Mesenchymal stem cell (in vitro differentiated cells and primary cell): ENCODE measurements around the gene LRIT3.

Experiments used
- DNase-seq: peaks from one replicate; pipeline ENCODE4 v3.0.0-alpha.2; 2013
- H2AFZ ChIP-seq: one replicate; pipeline ENCODE4 v1.6.1; 2013; ENCODE audit warnings: low read depth, mild to moderate bottlenecking, control low read depth, inconsistent platforms, low read length, moderate library complexity
- H2AK5ac ChIP-seq: 2 replicates; pipeline ENCODE4 v1.6.1; 2013; ENCODE audit warnings: low read length, moderate library complexity, mild to moderate bottlenecking, inconsistent platforms; ENCODE audit not compliant: severe bottlenecking
- H2BK120ac ChIP-seq: one replicate; pipeline ENCODE4 v1.6.1; 2013; ENCODE audit warnings: low read depth, mild to moderate bottlenecking, inconsistent platforms, low read length, moderate library complexity
- H2BK12ac ChIP-seq, 2 experiments: one replicate each; pipeline ENCODE4 v1.6.1; 2013; ENCODE audit warnings: inconsistent platforms in 2 of 2, low read length in 2 of 2, mild to moderate bottlenecking in 2 of 2, moderate library complexity in 2 of 2, control low read depth in 1 of 2
- H2BK15ac ChIP-seq: one replicate; pipeline ENCODE4 v1.6.1; 2013; ENCODE audit warnings: mild to moderate bottlenecking, low read depth, inconsistent platforms; ENCODE audit not compliant: poor library complexity, severe bottlenecking
- H2BK5ac ChIP-seq: 2 replicates; pipeline ENCODE4 v1.6.1; 2013; ENCODE audit warnings: low read depth, mild to moderate bottlenecking, low read length, control low read depth, inconsistent platforms; ENCODE audit not compliant: poor library complexity, severe bottlenecking
- H3K14ac ChIP-seq, 2 experiments: one replicate each; pipeline ENCODE4 v1.6.1; 2013; ENCODE audit warnings: inconsistent platforms in 2 of 2, low read length in 2 of 2, control low read depth in 1 of 2, mild to moderate bottlenecking in 1 of 2, moderate library complexity in 1 of 2
- H3K18ac ChIP-seq, 2 experiments: one replicate each; pipeline ENCODE4 v1.6.1; 2013; ENCODE audit warnings: inconsistent platforms in 2 of 2, low read length in 2 of 2, control low read depth in 1 of 2, low read depth in 1 of 2, mild to moderate bottlenecking in 1 of 2
- H3K23ac ChIP-seq, 2 experiments: one replicate each; pipeline ENCODE4 v1.6.1; 2013; ENCODE audit warnings: inconsistent platforms in 2 of 2, low read length in 2 of 2, mild to moderate bottlenecking in 2 of 2, moderate library complexity in 2 of 2, control low read depth in 1 of 2
- H3K27ac ChIP-seq: 2 replicates; pipeline ENCODE4 v1.5.1; 2013; ENCODE audit warnings: mild to moderate bottlenecking, moderate library complexity, low read length, control low read depth, inconsistent platforms; ENCODE audit not compliant: poor library complexity, severe bottlenecking
- H3K27me3 ChIP-seq, 2 experiments: 2 replicates each; pipeline versions ENCODE4 v1.6.1 to v1.7.0; 2013; ENCODE audit warnings: low read length in 2 of 2, mild to moderate bottlenecking in 2 of 2, moderate library complexity in 2 of 2, control low read depth in 1 of 2, inconsistent platforms in 1 of 2; ENCODE audit not compliant: control insufficient read depth in 1 of 2, insufficient read depth in 1 of 2
- H3K36me3 ChIP-seq, 2 experiments: 2 replicates each; pipeline versions ENCODE4 v1.6.1 to v1.7.0; 2013; ENCODE audit warnings: low read length in 2 of 2, control low read depth in 1 of 2, inconsistent platforms in 1 of 2, low read depth in 1 of 2, mild to moderate bottlenecking in 1 of 2; ENCODE audit not compliant: insufficient read depth in 2 of 2, control insufficient read depth in 1 of 2
- H3K4ac ChIP-seq, 2 experiments: one replicate each; pipeline ENCODE4 v1.6.1; 2013; ENCODE audit warnings: inconsistent platforms in 2 of 2, low read length in 2 of 2, mild to moderate bottlenecking in 2 of 2, moderate library complexity in 2 of 2, control low read depth in 1 of 2, low read depth in 1 of 2
- H3K4me1 ChIP-seq: 2 replicates; pipeline ENCODE4 v1.6.1; 2013; ENCODE audit warnings: low read depth, low read length, control low read depth; ENCODE audit not compliant: control insufficient read depth, insufficient read depth
- H3K4me2 ChIP-seq: 2 replicates; pipeline ENCODE4 v1.6.1; 2013; ENCODE audit warnings: low read length, mild to moderate bottlenecking, inconsistent platforms; ENCODE audit not compliant: poor library complexity, severe bottlenecking
- H3K4me3 ChIP-seq, 2 experiments: 2 replicates each; pipeline versions ENCODE4 v1.5.1 to v1.7.0; 2013; ENCODE audit warnings: low read length in 2 of 2, mild to moderate bottlenecking in 2 of 2, control low read depth in 1 of 2, low read depth in 1 of 2; ENCODE audit not compliant: insufficient read depth in 1 of 2
- H3K79me1 ChIP-seq: replicated peaks from 2 replicates; pipeline ENCODE4 v1.6.1; 2013; ENCODE audit warnings: mild to moderate bottlenecking, control low read depth, low read length, inconsistent platforms; ENCODE audit not compliant: poor library complexity, severe bottlenecking
- H3K9ac ChIP-seq: 2 replicates; pipeline ENCODE4 v1.7.0; 2013; ENCODE audit warnings: mild to moderate bottlenecking, low read length, moderate library complexity
- H3K9me3 ChIP-seq: 2 replicates; pipeline ENCODE4 v1.7.0; 2013; ENCODE audit warnings: mild to moderate bottlenecking, low read length; ENCODE audit not compliant: control insufficient read depth
- H4K8ac ChIP-seq: one replicate; pipeline ENCODE4 v1.6.1; 2013; ENCODE audit warnings: inconsistent platforms, mild to moderate bottlenecking, low read length, moderate library complexity
- H4K91ac ChIP-seq: one replicate; pipeline ENCODE4 v1.6.1; 2013; ENCODE audit warnings: mild to moderate bottlenecking, low read length, inconsistent platforms
- WGBS: methylation state at CpG from one replicate; pipeline ENCODE4 v1.1.7; 2013; ENCODE audit warnings: mixed read lengths; 5-methylcytosine and 5-hydroxymethylcytosine counted together

Gene LRIT3

GRCh38 chr4:109877400-109877799, 29.5 kb downstream of the LRIT3 start:
- Histone ChIP-seq H3K9ac (no peak overlapping the region), H3K18ac (no peak overlapping the region), H2BK15ac (no peak overlapping the region), H4K91ac (no peak overlapping the region), H3K27me3 (peaks cover 0 to 3% of the 10 kb centered on the region in 2 experiments), H2BK12ac (no peak overlapping the region), H3K36me3 (no peaks in the 10 kb centered on the region), H3K9me3 (no peaks in the 10 kb centered on the region), H3K79me1 (no peaks in the 10 kb centered on the region), H3K4me3 (no peak overlapping the region), H2BK120ac (no peak overlapping the region), H3K14ac (no peak overlapping the region), H3K4me1 (no peaks in the 10 kb centered on the region), H3K27ac (no peak overlapping the region), H3K4me2 (no peak overlapping the region), H3K4ac (no peak overlapping the region), H4K8ac (no peak overlapping the region), H2BK5ac (no peak overlapping the region), H2AFZ (no peak overlapping the region), H2AK5ac (no peak overlapping the region), H3K23ac (no peak overlapping the region)
- WGBS, result 86% methylated on average over 3 of the region's 3 CpGs
- DNase-seq, result no peak

- no peak overlapping the region for H3K4ac ChIP-seq
- H4K91ac ChIP-seq, result no peak overlapping the region
- H3K4me3 ChIP-seq, result no peak overlapping the region
- H2AK5ac ChIP-seq, result no peak overlapping the region
- H3K9me3 ChIP-seq, result no peaks in the 10 kb centered on the region
- peaks cover 0 to 3% of the 10 kb centered on the region in 2 experiments for H3K27me3 ChIP-seq
- H4K8ac ChIP-seq, result no peak overlapping the region
- H3K4me2 ChIP-seq, result no peak overlapping the region
- no peaks in the 10 kb centered on the region for H3K36me3 ChIP-seq
- H3K18ac ChIP-seq, result no peak overlapping the region
- H2BK15ac ChIP-seq, result no peak overlapping the region
- no peak overlapping the region for H2BK5ac ChIP-seq
- no peak overlapping the region for H2BK120ac ChIP-seq
- no peak overlapping the region for H2AFZ ChIP-seq
- no peak overlapping the region for H3K14ac ChIP-seq
- no peak overlapping the region for H3K23ac ChIP-seq
- no peaks in the 10 kb centered on the region for H3K79me1 ChIP-seq
- H3K9ac ChIP-seq, result no peak overlapping the region
- no peak overlapping the region for H3K27ac ChIP-seq
- DNase-seq, result no peak
- WGBS, result 67% methylated on average over 1 of the region's 2 CpGs
- H2BK12ac ChIP-seq, result no peak overlapping the region
- H3K4me1 ChIP-seq, result no peaks in the 10 kb centered on the region
These were observed 30.4 kb downstream of the LRIT3 start for GRCh38 chr4:109878355-109878754.

- Histone ChIP-seq H3K9ac (no peak overlapping the region), H2AK5ac (no peak overlapping the region), H3K4me1 (no peaks in the 10 kb centered on the region), H3K9me3 (no peaks in the 10 kb centered on the region), H3K23ac (no peak overlapping the region), H2BK15ac (no peak overlapping the region), H3K79me1 (no peaks in the 10 kb centered on the region), H3K4ac (no peak overlapping the region), H2BK12ac (no peak overlapping the region), H4K91ac (no peak overlapping the region), H3K36me3 (no peaks in the 10 kb centered on the region), H3K18ac (peak overlapping the region in 1 of 2 experiments; percentile 50), H2AFZ (no peak overlapping the region), H3K4me3 (no peak overlapping the region), H2BK120ac (no peak overlapping the region), H3K27ac (no peak overlapping the region), H3K4me2 (no peak overlapping the region), H2BK5ac (no peak overlapping the region), H3K27me3 (peaks cover 0 to 3% of the 10 kb centered on the region in 2 experiments), H4K8ac (no peak overlapping the region), H3K14ac (no peak overlapping the region)
- 78% methylated on average over 12 of the region's 12 CpGs for WGBS
- no peak for DNase-seq
These were observed 31.2 kb downstream of the LRIT3 start for GRCh38 chr4:109879081-109879480.

- Histone ChIP-seq H3K23ac (no peak overlapping the region), H3K9ac (no peak overlapping the region), H3K9me3 (no peaks in the 10 kb centered on the region), H3K4me3 (no peak overlapping the region), H3K27me3 (peaks cover 0 to 3% of the 10 kb centered on the region in 2 experiments), H3K14ac (no peak overlapping the region), H3K4ac (no peak overlapping the region), H2BK5ac (no peak overlapping the region), H4K8ac (no peak overlapping the region), H3K79me1 (no peaks in the 10 kb centered on the region), H2BK12ac (no peak overlapping the region), H2AFZ (no peak overlapping the region), H3K4me1 (no peaks in the 10 kb centered on the region), H2BK15ac (no peak overlapping the region), H3K36me3 (no peaks in the 10 kb centered on the region), H3K18ac (no peak overlapping the region), H4K91ac (no peak overlapping the region), H2AK5ac (no peak overlapping the region), H3K4me2 (no peak overlapping the region), H2BK120ac (no peak overlapping the region), H3K27ac (no peak overlapping the region)
- no peak for DNase-seq
- 88% methylated on average over 7 of the region's 7 CpGs for WGBS
These were observed 31.9 kb downstream of the LRIT3 start for GRCh38 chr4:109879636-109880314.
